ENCODE data around the gene PRKCA.

- no peak for TF ChIP-seq CTCF (IDR thresholded peaks at IDR 0.05)
- no peak for TF ChIP-seq POLR2A (IDR thresholded peaks at IDR 0.05)
These were observed 452.9 kb downstream of the PRKCA start for GRCh38 chr17:66755101-66755943.
